Liver (tissue), 3 donors: Measurements from ENCODE around the gene FLNB.

Experiments
- RAD21 ChIP-seq, 2 donors: IDR thresholded peaks; 2 replicates each; pipeline ENCODE4 v1.6.1; 2016; ENCODE audit warnings: antibody characterized with exemption in 2 of 2, mild to moderate bottlenecking in 2 of 2
- TF ChIP-seq, protein P1 (sequence below): fragments of 150-350 bp; IDR thresholded peaks from 2 replicates; pipeline ENCODE4 v1.5.1; 2017; ENCODE audit warnings: improper control_type of control experiment, low read depth, low read length; ENCODE audit not compliant: missing input control
- donor health status: healthy.
- donor health status: healthy.

GRCh38 chr3:58132850-58133249, 124.6 kb downstream of the FLNB start:
- no peak for TF ChIP-seq RAD21 (IDR thresholded peaks at IDR 0.05)
- TF ChIP-seq, protein P1, sequence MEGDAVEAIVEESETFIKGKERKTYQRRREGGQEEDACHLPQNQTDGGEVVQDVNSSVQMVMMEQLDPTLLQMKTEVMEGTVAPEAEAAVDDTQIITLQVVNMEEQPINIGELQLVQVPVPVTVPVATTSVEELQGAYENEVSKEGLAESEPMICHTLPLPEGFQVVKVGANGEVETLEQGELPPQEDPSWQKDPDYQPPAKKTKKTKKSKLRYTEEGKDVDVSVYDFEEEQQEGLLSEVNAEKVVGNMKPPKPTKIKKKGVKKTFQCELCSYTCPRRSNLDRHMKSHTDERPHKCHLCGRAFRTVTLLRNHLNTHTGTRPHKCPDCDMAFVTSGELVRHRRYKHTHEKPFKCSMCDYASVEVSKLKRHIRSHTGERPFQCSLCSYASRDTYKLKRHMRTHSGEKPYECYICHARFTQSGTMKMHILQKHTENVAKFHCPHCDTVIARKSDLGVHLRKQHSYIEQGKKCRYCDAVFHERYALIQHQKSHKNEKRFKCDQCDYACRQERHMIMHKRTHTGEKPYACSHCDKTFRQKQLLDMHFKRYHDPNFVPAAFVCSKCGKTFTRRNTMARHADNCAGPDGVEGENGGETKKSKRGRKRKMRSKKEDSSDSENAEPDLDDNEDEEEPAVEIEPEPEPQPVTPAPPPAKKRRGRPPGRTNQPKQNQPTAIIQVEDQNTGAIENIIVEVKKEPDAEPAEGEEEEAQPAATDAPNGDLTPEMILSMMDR: no peak
